Naive thymus-derived CD4-positive, alpha-beta T cell (primary cell): ENCODE results near the gene ABCA6. TPM values are rescaled to one million over a fixed set of nuclear protein-coding genes. Genes with fewer than 3 reads are reported as not detected.

Experiments
- ATAC-seq: fragments of 150-1000 bp; cut with Tn5 transposase; 2 replicates; pipeline ENCODE4 v1.10.0; 2021; ENCODE audit warnings: mild to moderate bottlenecking, moderate library complexity
- CTCF ChIA-PET: fragments of 350-600 bp; sonication (Branson Sonifier 250); formaldehyde crosslinking; loops from one replicate; lab custom pipeline; 2021; ENCODE audit warnings: antibody characterized with exemption; lab: Charles Lee
- POLR2A ChIA-PET: fragments of 350-600 bp; sonication (Branson Sonifier 250); formaldehyde crosslinking; loops from one replicate; lab custom pipeline; 2021; ENCODE audit warnings: antibody characterized with exemption, inconsistent platforms; lab: Charles Lee
- DNase-seq, 9 donors: peaks; one replicate each; pipeline versions ENCODE4 v3.0.0 to v3.0.0-alpha.2; 2020 to 2022; ENCODE audit warnings: mixed read lengths in 1 of 9
- H3K27ac ChIP-seq: one replicate; pipeline ENCODE4 v1.7.0; 2013; ENCODE audit warnings: mild to moderate bottlenecking, low read depth, low read length, moderate library complexity
- H3K27me3 ChIP-seq, 2 donors: one replicate each; pipeline ENCODE4 v1.7.0; 2013; ENCODE audit warnings: low read length in 2 of 2, mild to moderate bottlenecking in 2 of 2, moderate library complexity in 2 of 2; ENCODE audit not compliant: control insufficient read depth in 2 of 2, insufficient read depth in 2 of 2
- H3K36me3 ChIP-seq, 3 experiments: 1 replicate in 2 of 3; 2 replicates in 1 of 3; pipeline ENCODE4 v1.7.0; 2013; ENCODE audit warnings: low read length in 3 of 3, mild to moderate bottlenecking in 3 of 3, moderate library complexity in 1 of 3; ENCODE audit not compliant: insufficient read depth in 3 of 3, control insufficient read depth in 2 of 3
- H3K4me1 ChIP-seq, 2 donors: one replicate each; pipeline ENCODE4 v1.7.0; 2013; ENCODE audit warnings: low read length in 2 of 2, mild to moderate bottlenecking in 2 of 2, moderate library complexity in 1 of 2; ENCODE audit not compliant: control insufficient read depth in 2 of 2, insufficient read depth in 2 of 2
- H3K4me3 ChIP-seq: 2 replicates; pipeline ENCODE4 v1.7.0; 2013; ENCODE audit warnings: mild to moderate bottlenecking, low read length
- H3K9me3 ChIP-seq, 3 experiments: 1 replicate in 2 of 3; 2 replicates in 1 of 3; pipeline ENCODE4 v1.7.0; 2013; ENCODE audit warnings: low read length in 3 of 3; ENCODE audit not compliant: control insufficient read depth in 2 of 3
- H3K27ac Mint-ChIP-seq, 9 donors: one replicate each; pipeline ENCODE4 v1.8.0; 2020 to 2022; ENCODE audit warnings: mixed read lengths in 9 of 9, mild to moderate bottlenecking in 8 of 9, moderate library complexity in 5 of 9, inconsistent platforms in 2 of 9
- H3K27me3 Mint-ChIP-seq, 5 donors: one replicate each; pipeline ENCODE4 v1.8.0; 2021 to 2022; ENCODE audit warnings: mixed read lengths in 5 of 5, mild to moderate bottlenecking in 1 of 5
- H3K36me3 Mint-ChIP-seq, 5 donors: one replicate each; pipeline ENCODE4 v1.8.0; 2020 to 2022; ENCODE audit warnings: mixed read lengths in 5 of 5, mild to moderate bottlenecking in 3 of 5, inconsistent platforms in 1 of 5
- H3K4me1 Mint-ChIP-seq, 7 donors: one replicate each; pipeline ENCODE4 v1.8.0; 2020 to 2022; ENCODE audit warnings: mixed read lengths in 7 of 7, mild to moderate bottlenecking in 3 of 7, inconsistent platforms in 1 of 7
- H3K4me3 Mint-ChIP-seq, 10 donors: one replicate each; pipeline ENCODE4 v1.8.0; 2020 to 2022; ENCODE audit warnings: mild to moderate bottlenecking in 10 of 10, mixed read lengths in 10 of 10, moderate library complexity in 6 of 10, inconsistent platforms in 2 of 10
- H3K9me3 Mint-ChIP-seq, 11 donors: one replicate each; pipeline ENCODE4 v1.8.0; 2020 to 2022; ENCODE audit warnings: mixed read lengths in 11 of 11, mild to moderate bottlenecking in 4 of 11, inconsistent platforms in 1 of 11, moderate library complexity in 1 of 11
- intact Hi-C, 2 donors: fragments of 100-400 bp; cut with micrococcal nuclease; formaldehyde crosslinking; loops; one replicate each; pipeline ENCODE4 v1.15.1; 2023
- polyA plus RNA-seq, 2 donors: library from polyadenylated mRNA; unstranded; fragments of 300-500 nt; fragmentation: Illumina TruSeq; gene quantifications; one replicate each; pipeline ENCODE4 v1.2.3, GENCODE V29; 2021
- total RNA-seq, 6 experiments: library from RNA in 5 of 6; stranded (reverse) in 5 of 6; gene quantifications; 1 replicate in 5 of 6; 2 replicates in 1 of 6; pipeline ENCODE4 v1.2.3 and lab custom pipeline; 2021 to 2026

The ABCA6 gene
- total and polyA plus RNA-seq, 7 experiments from 2014 or later, result 0.24 to 1.1 (median 0.93) TPM; not detected in 2

DNA sequence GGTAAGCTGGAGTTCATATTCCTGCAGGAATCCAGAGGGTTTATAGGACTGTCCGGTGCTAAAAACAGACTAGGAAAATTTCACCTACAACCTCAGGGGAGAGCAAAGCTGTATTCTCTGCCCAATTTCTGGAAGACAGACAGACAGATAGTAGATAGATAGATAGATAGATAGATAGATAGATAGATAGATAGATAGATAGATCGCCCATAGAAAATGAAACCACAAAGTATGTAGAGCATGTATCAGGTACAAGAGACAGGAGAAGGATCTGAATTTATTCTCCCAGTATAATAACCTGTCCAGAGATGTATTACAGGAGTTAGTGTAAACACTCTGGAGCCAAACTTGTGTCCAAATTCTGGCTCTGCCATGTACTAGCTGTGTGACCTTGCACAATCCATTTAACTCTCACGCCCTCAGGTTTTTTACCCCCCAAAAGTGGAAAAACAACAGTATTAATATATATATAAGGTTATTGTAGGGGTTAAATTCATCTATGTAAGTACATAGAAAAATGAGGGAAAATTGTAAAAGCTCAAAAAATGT lies 2.1 kb upstream of the ABCA6 start:
- H3K27me3 Mint-ChIP-seq, result peaks cover 0 to 13% (median 6%) of the 10 kb centered on the region in 5 donors
- H3K4me3 Mint-ChIP-seq, result no peak overlapping the region
- H3K27ac Mint-ChIP-seq, result no peak overlapping the region
- no peak for DNase-seq
- intact Hi-C loops, result no loop called here
- CTCF ChIA-PET, result no interaction called here
- no peaks in the 10 kb centered on the region for H3K27me3 ChIP-seq
- no peaks in the 10 kb centered on the region for H3K36me3 ChIP-seq
- no peak for ATAC-seq
- POLR2A ChIA-PET, result no interaction called here
- no peaks in the 10 kb centered on the region for H3K9me3 ChIP-seq
- H3K36me3 Mint-ChIP-seq, result peaks cover 0 to 6% (median 0%) of the 10 kb centered on the region in 5 donors
- no peaks in the 10 kb centered on the region for H3K4me1 ChIP-seq
- H3K4me1 Mint-ChIP-seq, result peaks cover 0 to 2% (median 0%) of the 10 kb centered on the region in 7 donors
- no peak overlapping the region for H3K4me3 ChIP-seq
- no peaks in the 10 kb centered on the region for H3K9me3 Mint-ChIP-seq
- no peak overlapping the region for H3K27ac ChIP-seq

DNA sequence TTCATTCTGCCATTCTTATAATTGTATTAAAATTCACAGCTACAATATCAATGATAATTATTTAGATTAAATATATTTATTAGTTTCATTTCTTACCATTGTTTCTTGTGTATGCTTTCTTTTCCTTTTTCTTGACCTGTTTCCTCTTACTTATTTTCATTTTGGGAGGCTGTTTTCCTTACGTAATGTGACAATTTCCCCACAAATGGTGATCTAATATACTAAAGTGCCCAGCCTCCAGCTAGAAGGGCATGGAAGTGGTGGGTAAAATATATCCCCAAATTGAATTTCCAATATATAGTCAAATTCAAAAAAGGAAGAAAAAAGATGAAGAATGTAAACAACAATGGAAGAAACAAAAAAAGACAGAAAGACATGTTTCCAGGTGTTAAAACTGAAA lies 1.5 kb upstream of the ABCA6 start:
- Histone ChIP-seq H3K4me3 (no peak overlapping the region), H3K27me3 (no peaks in the 10 kb centered on the region), H3K27ac (no peak overlapping the region), H3K9me3 (no peaks in the 10 kb centered on the region), H3K36me3 (no peaks in the 10 kb centered on the region), H3K4me1 (no peaks in the 10 kb centered on the region)
- Mint-ChIP-seq H3K4me3 (no peak overlapping the region), H3K27ac (no peak overlapping the region), H3K27me3 (peaks cover 0 to 13% (median 6%) of the 10 kb centered on the region in 5 donors), H3K4me1 (peaks cover 0 to 2% (median 0%) of the 10 kb centered on the region in 7 donors), H3K36me3 (peaks cover 0 to 6% (median 0%) of the 10 kb centered on the region in 5 donors), H3K9me3 (no peaks in the 10 kb centered on the region)
- no peak for DNase-seq
- ATAC-seq, result no peak
- intact Hi-C loops, result no loop called here
- POLR2A ChIA-PET, result interaction anchor here (0.7 kb wide), 1 partner anchor 146 kb away, joined by 4 read pairs; no protein-coding TSS in a partner anchor
- CTCF ChIA-PET, result no interaction called here

DNA sequence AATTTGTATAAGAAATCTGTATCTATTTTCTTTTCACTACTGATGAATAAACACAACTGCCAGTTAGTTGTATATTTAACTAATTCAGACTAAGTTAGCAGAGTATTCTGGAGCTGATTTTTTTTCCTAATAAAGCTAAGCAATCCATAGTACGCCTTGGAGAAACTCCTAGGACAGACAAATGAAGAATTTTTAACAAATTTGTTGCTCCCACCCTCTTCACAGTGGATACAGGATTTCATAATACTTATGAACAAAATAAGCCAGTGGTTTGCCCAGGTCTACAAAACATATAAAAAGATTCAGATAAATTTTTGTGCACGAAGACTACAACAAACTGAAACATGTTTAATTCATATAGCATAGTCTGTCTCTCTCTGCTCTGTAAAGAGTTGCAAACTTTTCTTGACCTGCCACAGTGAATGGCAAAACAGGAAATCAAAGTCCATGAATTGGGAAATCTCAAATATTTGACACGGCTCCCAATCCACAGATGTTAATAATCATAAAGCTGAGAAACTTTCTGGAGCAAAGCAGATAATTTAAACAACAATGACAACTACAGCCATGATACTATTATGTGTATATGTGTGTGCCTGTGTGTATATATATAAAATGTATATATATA lies 594 bp upstream of the ABCA6 start:
- Histone ChIP-seq H3K4me3 (no peak overlapping the region), H3K27me3 (no peaks in the 10 kb centered on the region), H3K27ac (no peak overlapping the region), H3K9me3 (no peaks in the 10 kb centered on the region), H3K36me3 (no peaks in the 10 kb centered on the region), H3K4me1 (no peaks in the 10 kb centered on the region)
- ChIA-PET CTCF (no interaction called here), POLR2A (no interaction called here)
- peaks cover 0 to 2% (median 0%) of the 10 kb centered on the region in 7 donors for H3K4me1 Mint-ChIP-seq
- DNase-seq (no peak), ATAC-seq (no peak)
- intact Hi-C loops, result no loop called here
- H3K27ac Mint-ChIP-seq, result no peak overlapping the region
- H3K9me3 Mint-ChIP-seq, result peaks cover 0 to 3% (median 0%) of the 10 kb centered on the region in 11 donors
- peaks cover 0 to 13% (median 6%) of the 10 kb centered on the region in 5 donors for H3K27me3 Mint-ChIP-seq
- H3K4me3 Mint-ChIP-seq, result no peak overlapping the region
- peaks cover 0 to 5% (median 3%) of the 10 kb centered on the region in 5 donors for H3K36me3 Mint-ChIP-seq

DNA sequence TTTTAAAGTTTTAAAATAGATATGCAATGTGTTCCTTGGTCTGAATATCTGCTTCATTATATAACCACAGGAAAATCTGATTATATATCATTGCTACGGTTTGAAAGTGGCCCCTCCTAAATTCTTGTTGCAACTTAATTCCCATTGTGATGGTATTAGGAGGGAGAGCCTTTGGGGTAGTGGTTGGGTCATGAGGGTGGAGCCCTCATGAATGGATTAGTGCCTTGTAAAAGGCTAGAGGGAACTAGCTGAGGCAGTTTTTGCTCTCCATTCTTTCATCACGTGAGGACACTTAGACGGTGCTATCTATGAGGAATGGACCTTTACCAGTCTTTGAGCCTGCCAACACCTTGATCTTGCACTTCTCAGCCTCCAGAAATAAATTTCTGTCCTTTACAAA lies 7.6 kb downstream of the ABCA6 start:
- Histone ChIP-seq H3K27ac (no peak overlapping the region), H3K4me1 (no peaks in the 10 kb centered on the region), H3K27me3 (no peaks in the 10 kb centered on the region), H3K9me3 (no peaks in the 10 kb centered on the region), H3K4me3 (no peak overlapping the region), H3K36me3 (no peaks in the 10 kb centered on the region)
- Mint-ChIP-seq H3K4me3 (no peak overlapping the region), H3K9me3 (peaks cover 0 to 7% (median 0%) of the 10 kb centered on the region in 11 donors), H3K4me1 (peaks cover 0 to 1% (median 0%) of the 10 kb centered on the region in 7 donors), H3K27me3 (no peaks in the 10 kb centered on the region), H3K36me3 (peaks cover 0 to 16% (median 11%) of the 10 kb centered on the region in 5 donors), H3K27ac (no peak overlapping the region)
- DNase-seq (no peak), ATAC-seq (no peak)
- POLR2A ChIA-PET, result no interaction called here
- CTCF ChIA-PET, result no interaction called here
- intact Hi-C loops, result no loop called here

DNA sequence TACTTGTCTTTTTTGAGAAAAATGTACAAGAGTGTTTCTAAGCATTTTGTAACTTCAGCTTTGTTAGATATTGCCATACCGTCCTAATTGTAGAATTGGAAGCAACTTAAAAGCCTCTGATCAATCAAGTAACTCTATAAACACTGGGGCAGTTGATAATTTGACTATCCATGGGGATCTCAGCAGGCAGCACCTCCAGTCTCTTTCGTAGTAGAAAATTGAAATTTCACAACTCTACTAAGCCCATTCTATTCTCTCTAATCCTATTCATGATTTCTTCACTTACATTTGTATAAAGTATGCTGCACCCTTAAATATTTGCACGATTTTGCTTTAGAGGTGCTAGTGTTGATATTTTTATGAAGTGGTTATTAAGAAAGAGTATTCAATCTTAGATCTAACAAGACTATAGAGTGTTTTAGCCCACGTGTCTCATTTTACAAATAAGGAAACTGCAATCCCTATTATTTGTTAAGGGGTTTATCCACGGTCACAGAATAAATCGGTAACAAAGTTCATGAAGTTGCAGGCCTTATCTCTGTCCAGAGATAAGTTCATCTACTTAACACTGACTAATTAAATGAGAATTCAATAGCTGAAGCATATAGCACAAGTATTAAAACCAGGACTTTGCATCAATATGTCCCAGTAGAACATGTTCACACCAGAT lies 10.9 kb downstream of the ABCA6 start:
- POLR2A ChIA-PET, result no interaction called here
- no peak for DNase-seq
- no peak overlapping the region for H3K4me3 Mint-ChIP-seq
- Histone ChIP-seq H3K4me1 (no peaks in the 10 kb centered on the region), H3K27me3 (no peaks in the 10 kb centered on the region), H3K4me3 (no peak overlapping the region), H3K27ac (no peak overlapping the region), H3K36me3 (no peaks in the 10 kb centered on the region), H3K9me3 (no peaks in the 10 kb centered on the region)
- no peaks in the 10 kb centered on the region for H3K27me3 Mint-ChIP-seq
- no peak for ATAC-seq
- H3K4me1 Mint-ChIP-seq, result peaks cover 0 to 1% (median 0%) of the 10 kb centered on the region in 7 donors
- CTCF ChIA-PET, result no interaction called here
- H3K9me3 Mint-ChIP-seq, result peaks cover 0 to 3% (median 0%) of the 10 kb centered on the region in 11 donors
- H3K27ac Mint-ChIP-seq, result no peak overlapping the region
- intact Hi-C loops, result no loop called here
- H3K36me3 Mint-ChIP-seq, result peaks cover 0 to 13% (median 4%) of the 10 kb centered on the region in 5 donors

DNA sequence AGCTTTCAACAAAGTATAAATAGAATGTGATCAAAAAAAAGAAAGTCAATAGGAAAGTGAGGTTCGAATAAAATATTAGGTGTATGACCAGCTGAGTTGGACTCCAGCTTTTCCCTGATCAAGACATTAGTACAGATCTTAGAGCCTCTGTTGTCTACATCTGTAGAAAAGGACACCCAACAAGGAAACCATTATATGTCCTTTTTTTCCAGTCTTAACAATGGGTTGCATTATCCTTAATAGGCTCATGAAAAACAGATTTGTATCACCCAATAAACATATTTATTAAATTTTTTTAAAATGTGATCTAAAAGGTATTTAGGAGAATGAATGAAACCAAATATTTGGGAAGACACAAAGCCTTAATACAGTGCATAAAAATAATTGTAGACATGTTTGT lies 18.1 kb downstream of the ABCA6 start:
- Mint-ChIP-seq H3K27ac (no peak overlapping the region), H3K4me1 (no peaks in the 10 kb centered on the region), H3K36me3 (peaks cover 0 to 15% (median 0%) of the 10 kb centered on the region in 5 donors), H3K27me3 (peaks cover 0 to 2% (median 0%) of the 10 kb centered on the region in 5 donors), H3K4me3 (no peak overlapping the region), H3K9me3 (no peaks in the 10 kb centered on the region)
- ATAC-seq (no peak), DNase-seq (no peak)
- Histone ChIP-seq H3K27me3 (no peaks in the 10 kb centered on the region), H3K36me3 (no peaks in the 10 kb centered on the region), H3K4me1 (no peaks in the 10 kb centered on the region), H3K27ac (no peak overlapping the region), H3K9me3 (no peaks in the 10 kb centered on the region), H3K4me3 (no peak overlapping the region)
- POLR2A ChIA-PET, result no interaction called here
- intact Hi-C loops, result no loop called here
- CTCF ChIA-PET, result no interaction called here
